Liver (tissue), 9 donors: ENCODE measurements around the gene B4GALT5. TPM values are rescaled to one million over a fixed set of nuclear protein-coding genes. Genes with fewer than 3 reads are reported as not detected.
A peak's percentile ranks its signal among the peaks of the same experiment; 100 is the strongest.

Experiments used
- DNase-seq: peaks from one replicate; pipeline ENCODE4 v3.0.0-alpha.2; 2017; ENCODE audit warnings: low spot score
- H3K27ac ChIP-seq, 2 donors: one replicate each; pipeline ENCODE4 v1.7.0; 2013; ENCODE audit warnings: inconsistent platforms in 2 of 2, low read length in 2 of 2, control low read depth in 1 of 2, low read depth in 1 of 2, mild to moderate bottlenecking in 1 of 2
- H3K27me3 ChIP-seq, 4 donors: one replicate each; pipeline versions ENCODE4 v1.6.1 to v1.7.0; 2013; ENCODE audit warnings: low read length in 3 of 4, inconsistent platforms in 1 of 4, mild to moderate bottlenecking in 1 of 4, moderate library complexity in 1 of 4; ENCODE audit not compliant: control insufficient read depth in 4 of 4, insufficient read depth in 4 of 4
- H3K36me3 ChIP-seq, 4 donors: one replicate each; pipeline versions ENCODE4 v1.6.1 to v1.7.0; 2013; ENCODE audit warnings: low read length in 3 of 4, mild to moderate bottlenecking in 3 of 4, low read depth in 1 of 4, moderate library complexity in 1 of 4; ENCODE audit not compliant: control insufficient read depth in 4 of 4, insufficient read depth in 3 of 4
- H3K4me1 ChIP-seq, 4 donors: one replicate each; pipeline versions ENCODE4 v1.6.1 to v1.7.0; 2013; ENCODE audit warnings: low read length in 3 of 4, mild to moderate bottlenecking in 3 of 4, moderate library complexity in 1 of 4; ENCODE audit not compliant: control insufficient read depth in 4 of 4, insufficient read depth in 4 of 4
- H3K4me3 ChIP-seq, 3 donors: one replicate each; pipeline versions ENCODE4 v1.6.1 to v1.7.0; 2013; ENCODE audit warnings: low read length in 3 of 3, control low read depth in 1 of 3, low read depth in 1 of 3, mild to moderate bottlenecking in 1 of 3
- H3K9ac ChIP-seq, 2 donors: one replicate each; pipeline ENCODE4 v1.7.0; 2013; ENCODE audit warnings: low read length in 2 of 2, mild to moderate bottlenecking in 2 of 2, moderate library complexity in 2 of 2, control low read depth in 1 of 2, low read depth in 1 of 2
- H3K9me3 ChIP-seq, 4 donors: one replicate each; pipeline versions ENCODE4 v1.6.1 to v1.7.0; 2013; ENCODE audit warnings: low read length in 3 of 4; ENCODE audit not compliant: control insufficient read depth in 4 of 4
- EGR1 ChIP-seq, 2 donors: IDR thresholded peaks; 2 replicates each; pipeline ENCODE4 v1.6.1; 2016 to 2018; ENCODE audit warnings: antibody characterized with exemption in 2 of 2, low read depth in 2 of 2
- FOXA1 ChIP-seq: IDR thresholded peaks from 2 replicates; pipeline ENCODE4 v1.6.1; 2016; ENCODE audit warnings: antibody characterized with exemption
- GABPA ChIP-seq, 2 donors: IDR thresholded peaks in 1 of 2; conservative IDR thresholded peaks in 1 of 2; 2 replicates each; pipeline ENCODE4 v1.6.1; 2016; ENCODE audit warnings: antibody characterized with exemption in 2 of 2, mild to moderate bottlenecking in 1 of 2, moderate library complexity in 1 of 2
- HNF4A ChIP-seq, 2 donors: conservative IDR thresholded peaks; 2 replicates each; pipeline ENCODE4 v1.6.1; 2016; ENCODE audit warnings: antibody characterized with exemption in 2 of 2, mild to moderate bottlenecking in 2 of 2
- HNF4G ChIP-seq: IDR thresholded peaks from 2 replicates; pipeline ENCODE4 v1.6.1; 2016; ENCODE audit warnings: antibody characterized with exemption
- JUND ChIP-seq, 2 donors: IDR thresholded peaks; 2 replicates each; pipeline ENCODE4 v1.6.1; 2016; ENCODE audit warnings: antibody characterized with exemption in 2 of 2
- NR2F2 ChIP-seq: IDR thresholded peaks from 2 replicates; pipeline ENCODE4 v1.6.1; 2016; ENCODE audit warnings: antibody characterized with exemption
- RAD21 ChIP-seq, 2 donors: IDR thresholded peaks; 2 replicates each; pipeline ENCODE4 v1.6.1; 2016; ENCODE audit warnings: antibody characterized with exemption in 2 of 2, mild to moderate bottlenecking in 2 of 2
- RXRA ChIP-seq, 2 donors: IDR thresholded peaks; 2 replicates each; pipeline ENCODE4 v1.6.1; 2017 to 2018; ENCODE audit warnings: antibody characterized with exemption in 2 of 2, mild to moderate bottlenecking in 1 of 2
- SP1 ChIP-seq: IDR thresholded peaks from 2 replicates; pipeline ENCODE4 v1.6.1; 2018; ENCODE audit warnings: antibody characterized with exemption, mild to moderate bottlenecking
- YY1 ChIP-seq: IDR thresholded peaks from 2 replicates; pipeline ENCODE4 v1.6.1; 2016; ENCODE audit warnings: antibody characterized with exemption, mild to moderate bottlenecking
- WGBS: extraction: QIAGEN DNeasy Blood & Tissue Kit; methylation state at CpG from one replicate; pipeline ENCODE4 v1.1.7; 2013; 5-methylcytosine and 5-hydroxymethylcytosine counted together
- polyA plus RNA-seq, 2 donors: library from polyadenylated mRNA; stranded (reverse) in 1 of 2; unstranded in 1 of 2; fragments of 200-250 nt in 1 of 2; fragments of >200 nt in 1 of 2; fragmentation: Nextera tagmentation in 1 of 2; extraction: Ambion mirVana in 1 of 2; gene quantifications; one replicate each; pipeline versions ENCODE4 v1.2.1 to v1.2.3, GENCODE V29; 2013 to 2015
- total RNA-seq, 2 donors: library from RNA; depleted of rRNA; stranded (reverse); fragments of >200 nt; gene quantifications; one replicate each; pipeline ENCODE4 v1.2.3, GENCODE V29; 2014
- TF ChIP-seq, protein P1 (sequence below): IDR thresholded peaks from 2 replicates; pipeline ENCODE4 v1.6.1; 2016; ENCODE audit warnings: antibody characterized with exemption
- TF ChIP-seq, protein P2 (sequence below): fragments of 150-350 bp; IDR thresholded peaks from 2 replicates; pipeline ENCODE4 v1.5.1; 2017; ENCODE audit warnings: improper control_type of control experiment, low read depth, low read length; ENCODE audit not compliant: missing input control
- TF ChIP-seq, protein P3 (sequence below): IDR thresholded peaks from 2 replicates; pipeline ENCODE4 v1.6.1; 2016; ENCODE audit warnings: antibody characterized with exemption
- donor health status: healthy.
- donor health status: healthy.
- donor health status: healthy.
- donor health status: healthy.
- donor health status: healthy.

Gene B4GALT5
- total and polyA plus RNA-seq, 4 donors: 2.0 to 28.2 (median 14.4) TPM

DNA sequence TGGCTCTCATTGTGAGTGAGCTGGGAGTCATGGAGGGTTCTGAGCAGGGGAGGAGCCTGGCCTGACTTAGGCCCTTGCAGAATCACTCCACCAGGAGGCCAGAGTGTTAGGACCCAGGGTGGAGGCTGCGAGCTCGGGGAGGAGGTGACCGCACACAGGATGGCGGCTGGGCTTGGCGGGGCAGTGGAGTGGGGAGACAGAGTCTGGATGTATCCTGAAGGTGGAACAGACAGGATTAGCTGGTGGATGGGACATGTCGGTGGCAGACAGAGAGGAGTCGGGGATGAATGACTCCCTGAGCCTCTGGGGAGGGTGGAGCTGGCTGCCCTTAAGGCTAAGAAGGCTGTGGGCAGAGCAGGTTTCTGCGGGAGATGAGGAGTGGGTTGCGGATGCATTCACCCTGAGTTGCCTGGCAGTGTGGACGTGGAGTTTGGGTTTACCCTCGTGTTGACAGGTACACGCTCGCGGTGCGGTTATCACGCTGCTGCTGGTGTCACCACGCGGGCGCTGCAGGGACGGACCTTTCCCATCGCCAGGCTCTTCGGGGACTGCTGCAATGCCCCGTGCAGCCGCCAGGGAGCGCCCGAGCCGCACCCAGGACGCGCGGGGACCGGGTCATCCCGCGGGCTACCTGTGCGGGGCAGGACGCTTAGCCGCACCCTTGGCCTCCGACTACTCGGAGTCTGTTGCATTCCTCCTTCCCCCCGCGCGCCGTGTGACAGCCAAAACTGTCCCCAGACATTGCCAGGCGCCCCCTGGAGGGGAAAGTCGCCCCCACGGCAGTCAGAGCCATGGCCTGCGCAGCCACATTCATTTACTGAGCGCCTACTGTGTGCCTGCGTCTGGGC is 102.8 kb downstream of the B4GALT5 start:
- H3K36me3 ChIP-seq: no peaks in the 10 kb centered on the region
- DNase-seq: peak; percentile 90
- H3K27ac ChIP-seq: no peak overlapping the region
- H3K4me1 ChIP-seq: peaks cover 3 to 26% (median 19%) of the 10 kb centered on the region in 4 donors
- TF ChIP-seq GABPA (IDR thresholded peaks at IDR 0.05 in 1 of 2, conservative IDR thresholded peaks at IDR 0.05 in 1 of 2): no peak
- TF ChIP-seq, protein P1, sequence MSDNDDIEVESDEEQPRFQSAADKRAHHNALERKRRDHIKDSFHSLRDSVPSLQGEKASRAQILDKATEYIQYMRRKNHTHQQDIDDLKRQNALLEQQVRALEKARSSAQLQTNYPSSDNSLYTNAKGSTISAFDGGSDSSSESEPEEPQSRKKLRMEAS: no peak
- no peak for TF ChIP-seq JUND (IDR thresholded peaks at IDR 0.05)
- TF ChIP-seq EGR1 (IDR thresholded peaks at IDR 0.05; ENCODE audit: low read depth in 2 of 2): no peak
- peak; percentile 96 to 99 for TF ChIP-seq RAD21 (IDR thresholded peaks at IDR 0.05)
- peak in 1 of 2 donors; percentile 43 for TF ChIP-seq RXRA (IDR thresholded peaks at IDR 0.05)
- TF ChIP-seq, protein P2, sequence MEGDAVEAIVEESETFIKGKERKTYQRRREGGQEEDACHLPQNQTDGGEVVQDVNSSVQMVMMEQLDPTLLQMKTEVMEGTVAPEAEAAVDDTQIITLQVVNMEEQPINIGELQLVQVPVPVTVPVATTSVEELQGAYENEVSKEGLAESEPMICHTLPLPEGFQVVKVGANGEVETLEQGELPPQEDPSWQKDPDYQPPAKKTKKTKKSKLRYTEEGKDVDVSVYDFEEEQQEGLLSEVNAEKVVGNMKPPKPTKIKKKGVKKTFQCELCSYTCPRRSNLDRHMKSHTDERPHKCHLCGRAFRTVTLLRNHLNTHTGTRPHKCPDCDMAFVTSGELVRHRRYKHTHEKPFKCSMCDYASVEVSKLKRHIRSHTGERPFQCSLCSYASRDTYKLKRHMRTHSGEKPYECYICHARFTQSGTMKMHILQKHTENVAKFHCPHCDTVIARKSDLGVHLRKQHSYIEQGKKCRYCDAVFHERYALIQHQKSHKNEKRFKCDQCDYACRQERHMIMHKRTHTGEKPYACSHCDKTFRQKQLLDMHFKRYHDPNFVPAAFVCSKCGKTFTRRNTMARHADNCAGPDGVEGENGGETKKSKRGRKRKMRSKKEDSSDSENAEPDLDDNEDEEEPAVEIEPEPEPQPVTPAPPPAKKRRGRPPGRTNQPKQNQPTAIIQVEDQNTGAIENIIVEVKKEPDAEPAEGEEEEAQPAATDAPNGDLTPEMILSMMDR: peak; percentile 99
- no peak for TF ChIP-seq NR2F2
- H3K9me3 ChIP-seq: no peaks in the 10 kb centered on the region
- no peak overlapping the region for H3K4me3 ChIP-seq
- 16% methylated on average over 48 of the region's 48 CpGs for WGBS
- H3K27me3 ChIP-seq: no peaks in the 10 kb centered on the region
- H3K9ac ChIP-seq: no peak overlapping the region

DNA sequence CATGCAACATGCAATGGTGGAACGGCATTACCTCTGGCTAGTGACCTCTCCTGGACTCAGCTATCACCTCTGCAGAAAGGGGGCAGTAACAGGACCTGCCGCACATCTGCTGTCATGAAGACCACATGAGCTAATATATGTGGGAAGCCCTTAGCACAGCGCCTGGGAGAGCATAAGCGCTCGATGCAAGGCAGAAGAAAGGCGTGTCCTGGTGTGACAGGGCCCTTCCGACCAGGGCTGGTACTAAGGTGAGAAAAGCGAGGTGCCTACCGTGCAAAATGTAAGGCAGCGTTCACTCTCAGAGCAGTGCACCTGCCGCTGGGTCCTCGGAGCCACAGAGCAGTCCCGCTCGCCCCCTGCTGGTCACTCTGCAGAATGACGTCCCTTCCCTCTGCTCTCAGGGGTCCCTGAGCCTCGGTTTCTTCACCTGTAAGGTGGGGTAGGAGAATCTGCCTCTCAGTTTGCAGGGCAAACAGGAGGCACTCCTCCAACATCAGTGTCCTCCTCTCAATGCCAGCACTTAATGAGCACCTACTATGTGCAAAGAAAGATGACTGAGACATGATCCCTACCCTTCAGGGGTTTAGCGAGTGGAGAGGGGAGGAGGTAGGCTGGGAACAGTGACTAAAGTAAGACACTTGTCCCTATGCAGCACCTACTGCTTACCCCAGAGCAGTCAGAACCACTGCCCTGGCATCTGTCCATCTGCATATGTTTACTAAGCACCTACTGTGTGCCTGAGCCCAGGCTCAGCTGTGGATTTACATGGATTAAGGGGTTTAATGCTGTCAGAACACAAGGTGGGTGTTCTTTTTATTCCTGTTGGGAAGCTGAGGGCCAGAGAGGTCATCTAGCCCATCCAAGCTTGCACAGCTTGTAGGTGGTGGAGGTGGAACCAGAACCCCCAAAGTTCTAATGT is 104.7 kb downstream of the B4GALT5 start:
- Histone ChIP-seq H3K9me3 (no peaks in the 10 kb centered on the region), H3K27me3 (no peaks in the 10 kb centered on the region), H3K4me1 (peaks cover 5 to 22% (median 14%) of the 10 kb centered on the region in 4 donors), H3K4me3 (no peak overlapping the region), H3K36me3 (no peaks in the 10 kb centered on the region), H3K27ac (no peak overlapping the region), H3K9ac (no peak overlapping the region)
- no peak for TF ChIP-seq YY1
- TF ChIP-seq EGR1 (IDR thresholded peaks at IDR 0.05; ENCODE audit: low read depth in 2 of 2): no peak
- TF ChIP-seq HNF4A (conservative IDR thresholded peaks at IDR 0.05): no peak
- TF ChIP-seq RAD21 (IDR thresholded peaks at IDR 0.05): peak; percentile 100
- TF ChIP-seq, protein P2: peak; percentile 96
- TF ChIP-seq NR2F2: no peak
- TF ChIP-seq HNF4G: no peak
- no peak for TF ChIP-seq JUND (IDR thresholded peaks at IDR 0.05)
- TF ChIP-seq, protein P3, sequence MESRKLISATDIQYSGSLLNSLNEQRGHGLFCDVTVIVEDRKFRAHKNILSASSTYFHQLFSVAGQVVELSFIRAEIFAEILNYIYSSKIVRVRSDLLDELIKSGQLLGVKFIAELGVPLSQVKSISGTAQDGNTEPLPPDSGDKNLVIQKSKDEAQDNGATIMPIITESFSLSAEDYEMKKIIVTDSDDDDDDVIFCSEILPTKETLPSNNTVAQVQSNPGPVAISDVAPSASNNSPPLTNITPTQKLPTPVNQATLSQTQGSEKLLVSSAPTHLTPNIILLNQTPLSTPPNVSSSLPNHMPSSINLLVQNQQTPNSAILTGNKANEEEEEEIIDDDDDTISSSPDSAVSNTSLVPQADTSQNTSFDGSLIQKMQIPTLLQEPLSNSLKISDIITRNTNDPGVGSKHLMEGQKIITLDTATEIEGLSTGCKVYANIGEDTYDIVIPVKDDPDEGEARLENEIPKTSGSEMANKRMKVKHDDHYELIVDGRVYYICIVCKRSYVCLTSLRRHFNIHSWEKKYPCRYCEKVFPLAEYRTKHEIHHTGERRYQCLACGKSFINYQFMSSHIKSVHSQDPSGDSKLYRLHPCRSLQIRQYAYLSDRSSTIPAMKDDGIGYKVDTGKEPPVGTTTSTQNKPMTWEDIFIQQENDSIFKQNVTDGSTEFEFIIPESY: no peak
- TF ChIP-seq FOXA1: no peak
- TF ChIP-seq SP1: no peak
- peak; percentile 27 to 33 for TF ChIP-seq RXRA (IDR thresholded peaks at IDR 0.05)
- WGBS: 7% methylated on average over 17 of the region's 17 CpGs
- peak; percentile 76 for DNase-seq
